K562 (cell line): ENCODE results near the gene DCST1. TPM values are rescaled to one million over a fixed set of nuclear protein-coding genes. Genes with fewer than 3 reads are reported as not detected.

ENCODE experiments used
- ATF3 ChIP-seq, 2 experiments: fragments of 450-650 bp in 1 of 2; sonication (generic) in 1 of 2; formaldehyde crosslinking in 1 of 2; IDR thresholded peaks in 1 of 2; conservative IDR thresholded peaks in 1 of 2; 2 replicates each; pipeline versions ENCODE4 v1.6.1 to v1.8.1; 2016 to 2023; ENCODE audit warnings: mild to moderate bottlenecking in 2 of 2, moderate library complexity in 2 of 2, inconsistent platforms in 1 of 2, missing genetic modification reagents in 1 of 2
- BRCA1 ChIP-seq, 2 experiments: fragments of 450-650 bp in 1 of 2; sonication (generic) in 1 of 2; formaldehyde crosslinking in 1 of 2; IDR thresholded peaks; 2 replicates each; pipeline versions ENCODE4 v1.5.0 to v1.6.1; 2017 to 2020; ENCODE audit warnings: mild to moderate bottlenecking in 1 of 2, missing genetic modification reagents in 1 of 2
- HMGXB4 ChIP-seq: sonication (generic); formaldehyde crosslinking; IDR thresholded peaks from 2 replicates; pipeline ENCODE4 v1.8.1; 2023; ENCODE audit warnings: mild to moderate bottlenecking, missing genetic modification reagents
- KLF16 ChIP-seq: IDR thresholded peaks from 2 replicates; pipeline ENCODE4 v1.6.1; 2016; ENCODE audit warnings: antibody characterized with exemption
- NELFE ChIP-seq: IDR thresholded peaks from 2 replicates; pipeline ENCODE4 v1.6.1; 2011; ENCODE audit warnings: mild to moderate bottlenecking; ENCODE audit not compliant: insufficient read depth, insufficient read length
- NR2F6 ChIP-seq: fragments of 450-650 bp; formaldehyde crosslinking; IDR thresholded peaks from 2 replicates; pipeline ENCODE4 v1.4.0; 2020; ENCODE audit warnings: mild to moderate bottlenecking
- TAF9B ChIP-seq: fragments of 450-650 bp; IDR thresholded peaks from 2 replicates; pipeline ENCODE4 v1.6.1; 2018; ENCODE audit warnings: mild to moderate bottlenecking; ENCODE audit not compliant: partially characterized antibody
- TFAP4 ChIP-seq: sonication (generic); formaldehyde crosslinking; IDR thresholded peaks from 2 replicates; pipeline ENCODE4 v1.8.0; 2022; ENCODE audit warnings: missing genetic modification reagents, mild to moderate bottlenecking, moderate library complexity, borderline replicate concordance
- ZBTB33 ChIP-seq: sonication (generic); formaldehyde crosslinking; IDR thresholded peaks from 2 replicates; pipeline ENCODE4 v1.8.1; 2023; ENCODE audit warnings: mild to moderate bottlenecking, missing genetic modification reagents
- ZNF445 ChIP-seq: fragments of 250-450 bp; sonication (Bioruptor Pico); IDR thresholded peaks from 2 replicates; pipeline ENCODE4 v1.4.0; 2020; ENCODE audit warnings: low read depth, mild to moderate bottlenecking, moderate library complexity
- polyA plus RNA-seq, 8 experiments: library from polyadenylated mRNA; depleted of rRNA in 4 of 8; stranded (reverse) in 5 of 8; unstranded in 3 of 8; fragments of >200 nt; fragmentation: Nextera tagmentation in 2 of 8; fragmentation: Illumina TruSeq in 1 of 8; extraction: Ambion mirVana in 2 of 8; extraction: Trizol in 1 of 8; gene quantifications; 2 replicates each; pipeline versions ENCODE4 v1.2.1 to v1.2.3, GENCODE V29; 2011 to 2014; ENCODE audit warnings: inconsistent platforms in 1 of 8, missing spikeins in 1 of 8
- total RNA-seq, 7 experiments: library from RNA; depleted of rRNA in 6 of 7; stranded (reverse); fragments of >200 nt in 6 of 7; fragmentation: Illumina TruSeq in 2 of 7; extraction: Trizol in 2 of 7; gene quantifications; 2 replicates each; pipeline versions ENCODE4 v1.2.1 to v1.2.3, GENCODE V29; 2011 to 2021; ENCODE audit warnings: low replicate concordance in 1 of 7
- TF ChIP-seq, protein P1 (sequence below): fragments of 250-450 bp; sonication (Bioruptor Pico); IDR thresholded peaks from 2 replicates; pipeline ENCODE4 v1.5.0; 2020; ENCODE audit warnings: mild to moderate bottlenecking, borderline replicate concordance
- TF ChIP-seq, protein P2 (sequence below): fragments of 450-650 bp; IDR thresholded peaks from 2 replicates; pipeline ENCODE4 v1.6.1; 2016; ENCODE audit warnings: borderline replicate concordance
- TF ChIP-seq, protein P3 (sequence below): fragments of 450-650 bp; IDR thresholded peaks from 2 replicates; pipeline ENCODE4 v1.6.1; 2016; ENCODE audit warnings: antibody characterized with exemption

The DCST1 gene
- total and polyA plus RNA-seq, 9 of the 15 experiments (the other 6 are each of a cell fraction or from before 2014, with no cell fraction given) = not detected

GRCh38 chr1:155084722-155085503 lies 51.3 kb downstream of the DCST1 start (continued):
- TF ChIP-seq ZBTB33 (peak; percentile 91), NELFE (no peak), BRCA1 (IDR thresholded peaks at IDR 0.05) (no peak), BRCA1 (CRISPR knock-in tag; IDR thresholded peaks at IDR 0.05) (no peak), HMGXB4 (CRISPR knock-in tag) (peak; percentile 73; the same call in 1 of the 2 replicates), TFAP4 (peak; percentile 86), TAF9B (no peak), KLF16 (0 out of 2 replicates have a peak, but pooled peaks have one; percentile 25), ZNF445 (CRISPR knock-in tag) (no peak), NR2F6 (CRISPR knock-in tag) (0 out of 2 replicates have a peak, but pooled peaks have one; percentile 10), ATF3 (IDR thresholded peaks at IDR 0.05) (no peak), ATF3 (CRISPR knock-in tag; conservative IDR thresholded peaks at IDR 0.05) (0 out of 2 replicates have a peak, but pooled peaks have one; percentile 28)
- TF ChIP-seq, protein P1, sequence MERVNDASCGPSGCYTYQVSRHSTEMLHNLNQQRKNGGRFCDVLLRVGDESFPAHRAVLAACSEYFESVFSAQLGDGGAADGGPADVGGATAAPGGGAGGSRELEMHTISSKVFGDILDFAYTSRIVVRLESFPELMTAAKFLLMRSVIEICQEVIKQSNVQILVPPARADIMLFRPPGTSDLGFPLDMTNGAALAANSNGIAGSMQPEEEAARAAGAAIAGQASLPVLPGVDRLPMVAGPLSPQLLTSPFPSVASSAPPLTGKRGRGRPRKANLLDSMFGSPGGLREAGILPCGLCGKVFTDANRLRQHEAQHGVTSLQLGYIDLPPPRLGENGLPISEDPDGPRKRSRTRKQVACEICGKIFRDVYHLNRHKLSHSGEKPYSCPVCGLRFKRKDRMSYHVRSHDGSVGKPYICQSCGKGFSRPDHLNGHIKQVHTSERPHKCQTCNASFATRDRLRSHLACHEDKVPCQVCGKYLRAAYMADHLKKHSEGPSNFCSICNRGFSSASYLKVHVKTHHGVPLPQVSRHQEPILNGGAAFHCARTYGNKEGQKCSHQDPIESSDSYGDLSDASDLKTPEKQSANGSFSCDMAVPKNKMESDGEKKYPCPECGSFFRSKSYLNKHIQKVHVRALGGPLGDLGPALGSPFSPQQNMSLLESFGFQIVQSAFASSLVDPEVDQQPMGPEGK (CRISPR knock-in tag) = no peak
- TF ChIP-seq, protein P2, sequence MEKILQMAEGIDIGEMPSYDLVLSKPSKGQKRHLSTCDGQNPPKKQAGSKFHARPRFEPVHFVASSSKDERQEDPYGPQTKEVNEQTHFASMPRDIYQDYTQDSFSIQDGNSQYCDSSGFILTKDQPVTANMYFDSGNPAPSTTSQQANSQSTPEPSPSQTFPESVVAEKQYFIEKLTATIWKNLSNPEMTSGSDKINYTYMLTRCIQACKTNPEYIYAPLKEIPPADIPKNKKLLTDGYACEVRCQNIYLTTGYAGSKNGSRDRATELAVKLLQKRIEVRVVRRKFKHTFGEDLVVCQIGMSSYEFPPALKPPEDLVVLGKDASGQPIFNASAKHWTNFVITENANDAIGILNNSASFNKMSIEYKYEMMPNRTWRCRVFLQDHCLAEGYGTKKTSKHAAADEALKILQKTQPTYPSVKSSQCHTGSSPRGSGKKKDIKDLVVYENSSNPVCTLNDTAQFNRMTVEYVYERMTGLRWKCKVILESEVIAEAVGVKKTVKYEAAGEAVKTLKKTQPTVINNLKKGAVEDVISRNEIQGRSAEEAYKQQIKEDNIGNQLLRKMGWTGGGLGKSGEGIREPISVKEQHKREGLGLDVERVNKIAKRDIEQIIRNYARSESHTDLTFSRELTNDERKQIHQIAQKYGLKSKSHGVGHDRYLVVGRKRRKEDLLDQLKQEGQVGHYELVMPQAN = peak; percentile 67; the same call in 1 of the 2 replicates
- TF ChIP-seq, protein P3, sequence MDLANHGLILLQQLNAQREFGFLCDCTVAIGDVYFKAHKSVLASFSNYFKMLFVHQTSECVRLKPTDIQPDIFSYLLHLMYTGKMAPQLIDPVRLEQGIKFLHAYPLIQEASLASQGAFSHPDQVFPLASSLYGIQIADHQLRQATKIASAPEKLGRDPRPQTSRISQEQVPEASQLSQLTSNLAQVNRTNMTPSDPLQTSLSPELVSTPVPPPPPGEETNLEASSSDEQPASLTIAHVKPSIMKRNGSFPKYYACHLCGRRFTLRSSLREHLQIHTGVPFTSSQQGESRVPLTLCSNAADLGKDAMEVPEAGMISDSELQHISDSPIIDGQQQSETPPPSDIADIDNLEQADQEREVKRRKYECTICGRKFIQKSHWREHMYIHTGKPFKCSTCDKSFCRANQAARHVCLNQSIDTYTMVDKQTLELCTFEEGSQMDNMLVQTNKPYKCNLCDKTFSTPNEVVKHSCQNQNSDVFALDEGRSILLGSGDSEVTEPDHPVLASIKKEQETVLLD = peak; percentile 64; the same call in 1 of the 2 replicates
